HUDEP-2 (cell line): ENCODE data around the gene SPRED2.
A peak's percentile ranks its signal among the peaks of the same experiment; 100 is the strongest.
"Not testable (repeated sequence)": the region's sequence is repeated elsewhere in the genome, so short reads cannot be mapped to it uniquely, and the experiment has no call there.

ENCODE experiments used
- DNase-seq, 76 experiments: peaks; one replicate each; lab custom pipeline; 2025; ENCODE audit not compliant: unreplicated experiment in 76 of 76; lab: John Stamatoyannopoulos, UW

SPRED2 gene

GRCh38 chr2:65319072-65319673, 113.2 kb downstream of the SPRED2 start:
- DNase-seq, result no peak

DNA sequence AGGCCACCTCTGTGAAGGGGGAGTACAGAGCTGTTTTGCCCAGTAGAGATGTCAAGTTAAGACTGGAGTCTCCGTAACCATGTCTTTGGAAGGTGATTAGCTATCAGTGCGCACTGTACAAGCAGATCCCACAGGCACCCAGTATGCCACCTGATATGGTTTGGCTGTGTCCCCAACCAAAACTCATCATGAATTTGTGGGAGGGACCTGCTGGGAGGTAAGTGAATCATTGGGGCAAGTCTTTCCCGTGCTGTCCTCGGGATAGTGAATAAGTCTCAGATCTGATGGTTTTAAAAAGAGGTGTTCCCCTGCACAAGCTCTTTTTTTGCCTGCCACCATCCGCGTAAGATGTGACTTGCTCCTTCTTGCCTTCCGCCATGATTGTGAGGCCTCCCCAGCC, 114.6 kb downstream of the SPRED2 start:
- DNase-seq, result no peak

DNA sequence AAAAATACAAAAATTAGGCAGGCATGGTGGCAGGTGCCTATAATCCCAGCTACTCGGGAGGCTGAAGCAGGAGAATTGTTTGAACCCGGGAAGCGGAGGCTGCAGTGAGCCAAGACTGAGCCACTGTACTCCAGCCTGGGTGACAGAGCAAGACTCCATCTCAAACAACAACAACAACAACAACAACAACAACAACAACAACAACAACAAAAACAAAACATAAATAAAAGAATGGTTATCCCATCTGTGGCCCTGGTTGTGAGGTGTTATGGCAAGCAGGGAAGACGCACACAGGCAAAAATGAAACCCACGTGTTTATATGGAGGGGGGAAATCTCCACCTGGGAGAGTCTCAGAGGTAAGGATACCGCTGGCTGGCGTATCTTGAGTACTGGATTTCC, 115.0 kb downstream of the SPRED2 start:
- not testable (repeated sequence) for DNase-seq

- no peak for DNase-seq
These were observed 116.3 kb downstream of the SPRED2 start for GRCh38 chr2:65316072-65316471.

GRCh38 chr2:65314801-65315441, 117.5 kb downstream of the SPRED2 start:
- no peak for DNase-seq

DNA sequence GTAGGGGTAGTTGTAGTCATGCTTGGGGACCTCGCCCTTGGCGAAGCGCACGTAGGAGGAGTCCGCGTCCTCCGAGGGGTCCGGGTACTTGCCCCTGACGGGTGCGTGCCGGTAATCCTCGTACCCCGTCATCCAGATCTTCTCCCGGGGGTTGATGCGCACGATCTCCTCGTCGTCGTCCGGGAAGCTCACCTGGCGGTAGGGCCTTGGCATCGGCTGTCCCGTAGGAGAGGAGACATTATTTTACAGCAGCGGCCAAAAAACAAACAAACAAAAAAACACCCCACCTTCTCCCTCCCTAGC, 118.5 kb downstream of the SPRED2 start:
- DNase-seq, result no peak

- DNase-seq, result no peak
These were observed 119.1 kb downstream of the SPRED2 start for GRCh38 chr2:65313126-65313953.

- DNase-seq, result no peak
These were observed 120.8 kb downstream of the SPRED2 start for GRCh38 chr2:65311596-65311995.

DNA sequence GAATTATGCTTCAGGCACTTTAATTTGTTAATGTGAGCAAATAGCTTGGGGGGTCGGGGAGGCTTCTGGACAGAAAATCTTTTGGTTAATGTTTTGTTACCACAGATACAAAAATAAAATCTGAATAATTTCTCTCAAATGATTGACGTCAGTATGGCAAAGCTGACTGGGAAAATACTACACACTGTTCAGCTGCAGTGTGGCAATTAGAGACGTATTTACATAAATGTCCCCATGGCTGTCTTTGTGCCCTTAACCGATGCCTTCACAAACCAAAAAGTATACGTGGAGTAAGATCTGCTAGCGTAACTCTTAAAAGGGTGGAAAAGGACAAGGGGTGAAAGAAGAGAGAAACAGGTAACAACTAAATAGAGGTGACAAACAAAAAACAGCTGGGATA, 121.3 kb downstream of the SPRED2 start:
- DNase-seq, result no peak

- no peak for DNase-seq
These were observed 122.7 kb downstream of the SPRED2 start for GRCh38 chr2:65309699-65310098.

DNA sequence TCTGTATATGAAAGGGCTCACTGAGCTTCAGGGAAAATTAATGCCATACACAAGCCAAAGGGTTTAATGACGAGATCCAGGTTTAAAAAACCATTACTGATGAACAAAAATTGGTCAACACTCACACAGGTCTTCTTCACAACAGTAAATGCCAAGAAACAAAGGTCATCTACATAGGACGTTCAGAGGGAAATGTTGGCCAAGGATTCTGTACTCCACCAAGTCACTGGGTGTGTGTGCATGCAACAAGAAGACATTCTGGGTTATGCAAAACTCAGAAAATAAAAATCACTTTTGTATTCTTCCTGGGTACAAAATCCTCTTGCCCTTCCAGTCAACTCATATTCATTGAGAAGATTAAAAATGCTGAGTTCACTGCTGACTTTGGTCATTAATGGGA, 126.5 kb downstream of the SPRED2 start:
- DNase-seq, result no peak

GRCh38 chr2:65300761-65301711, 131.4 kb downstream of the SPRED2 start:
- no peak for DNase-seq

DNA sequence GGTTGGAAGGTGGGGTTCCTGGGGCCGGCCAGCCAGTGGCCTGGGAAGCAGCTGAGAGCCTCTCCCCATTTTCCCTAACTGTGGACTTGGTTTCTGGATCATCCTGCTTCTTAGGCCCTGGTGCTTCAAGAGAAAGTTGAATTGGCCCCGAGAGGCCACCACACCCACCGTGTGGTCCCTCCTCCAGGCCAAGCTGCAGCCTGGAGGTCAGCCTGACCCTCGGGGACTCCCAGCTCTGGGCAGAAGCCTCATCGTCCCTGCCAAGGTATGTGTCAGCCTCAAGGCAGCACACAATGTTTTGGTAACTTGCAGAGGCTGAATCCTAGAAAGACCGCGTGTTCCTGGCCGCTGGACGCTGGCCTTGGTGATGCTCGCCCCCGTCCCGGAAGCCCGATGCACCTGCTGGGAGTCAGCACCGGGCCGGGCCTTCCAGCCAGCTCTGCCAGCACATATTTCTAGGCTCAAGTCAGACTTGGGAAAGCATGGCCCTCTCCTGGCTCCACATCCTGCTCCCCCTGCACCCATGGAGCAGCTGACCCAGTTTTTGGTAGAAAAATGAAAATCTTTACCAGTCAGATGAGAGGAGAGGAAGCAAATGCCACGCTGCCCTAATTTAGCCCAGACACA, 132.2 kb downstream of the SPRED2 start:
- no peak for DNase-seq

DNA sequence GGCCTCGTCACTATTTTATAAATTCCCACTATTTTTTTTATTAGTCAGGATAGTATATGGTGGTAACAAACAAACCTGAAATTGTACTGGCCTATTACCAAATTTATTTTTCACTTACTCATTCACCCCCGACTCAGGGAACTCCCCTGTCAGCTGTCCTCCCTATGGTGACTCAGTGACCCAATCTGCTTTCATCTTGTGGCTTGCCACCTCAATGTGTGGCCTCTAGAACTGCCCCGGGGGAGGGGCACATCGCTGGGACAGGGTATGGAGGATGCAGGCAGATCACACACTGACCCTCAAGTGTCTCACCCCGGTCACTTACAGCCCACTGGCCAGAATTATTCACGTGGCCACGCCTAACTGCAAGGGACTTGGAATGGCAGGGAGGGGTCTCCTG, 133.2 kb downstream of the SPRED2 start:
- DNase-seq, result peak in 9 of 76 experiments; percentile 7 to 33 (median 10)

GRCh38 chr2:65298089-65298488, 134.3 kb downstream of the SPRED2 start:
- DNase-seq, result no peak

GRCh38 chr2:65297544-65297943, 134.9 kb downstream of the SPRED2 start:
- no peak for DNase-seq

GRCh38 chr2:65296971-65297370, 135.4 kb downstream of the SPRED2 start:
- DNase-seq, result no peak

DNA sequence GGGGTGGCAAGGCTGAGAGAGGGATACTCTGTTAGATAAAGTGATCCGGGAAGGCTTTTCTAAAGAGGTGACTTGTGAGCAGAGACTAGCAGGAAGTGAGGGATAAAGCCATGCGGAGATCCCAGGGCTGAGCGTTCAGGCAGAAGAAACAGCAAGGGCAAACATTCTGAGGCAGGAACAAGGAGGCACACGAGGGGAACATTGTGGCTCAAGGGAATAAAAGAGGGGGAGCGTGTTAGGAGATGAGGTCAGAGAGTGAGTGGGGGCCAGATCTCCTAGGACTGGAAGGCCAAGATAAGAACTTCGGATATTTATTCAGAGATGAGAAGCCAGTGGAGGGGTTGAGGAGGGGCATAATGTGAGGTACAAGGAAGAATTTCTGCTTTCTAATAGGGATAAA, 137.7 kb downstream of the SPRED2 start:
- DNase-seq, result no peak

DNA sequence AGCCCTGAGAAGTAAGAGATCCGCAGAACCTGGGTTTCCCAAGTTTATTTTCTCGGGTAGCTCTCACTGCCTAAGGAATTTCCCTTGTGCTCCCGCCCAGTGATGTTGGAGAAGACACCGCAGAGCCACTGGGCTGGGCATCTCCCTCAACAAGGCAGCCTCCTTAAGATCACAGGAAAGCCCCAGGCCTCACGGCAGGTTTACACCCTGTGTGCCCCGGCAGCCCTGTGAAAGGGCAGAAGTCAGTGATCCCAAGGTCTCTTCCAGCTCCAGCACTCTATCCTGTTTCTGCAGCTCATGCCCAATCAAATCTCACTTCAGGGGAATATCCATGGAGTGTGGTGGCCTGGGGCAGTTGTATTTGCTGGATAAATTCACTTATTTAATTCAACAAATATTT, 138.3 kb downstream of the SPRED2 start:
- no peak for DNase-seq

DNA sequence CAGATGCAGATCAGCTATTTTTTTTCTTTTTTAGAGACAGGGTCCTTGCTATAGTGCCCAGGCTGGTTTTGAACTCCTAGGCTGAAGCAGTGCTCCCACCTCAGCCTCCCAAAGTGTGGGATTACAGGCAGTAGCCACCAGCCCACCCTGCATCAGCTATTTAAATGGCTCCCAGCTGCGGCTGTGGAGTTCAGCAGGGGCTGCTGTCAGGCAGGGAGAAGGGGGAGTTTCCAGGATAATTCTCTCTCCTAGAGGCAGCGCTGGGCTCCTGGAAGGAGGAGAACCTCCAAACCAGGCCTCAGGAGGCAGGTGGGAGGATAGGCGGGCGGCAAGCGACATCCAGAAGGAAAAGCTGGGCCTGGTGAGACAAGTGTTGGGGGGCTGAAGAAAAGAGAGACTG, 139.0 kb downstream of the SPRED2 start:
- DNase-seq, result no peak
